ENCODE measurements around the gene SPANXN3.
"Not testable (repeated sequence)": the region's sequence is repeated elsewhere in the genome, so short reads cannot be mapped to it uniquely, and the experiment has no call there.

The SPANXN3 gene

GRCh38 chrX:143517375-143517774 is at the start of gene SPANXN3:
Gene SPANXN3, minus strand, starts transcription at chrX:143517475. Its CDS starts 84 bp downstream, at chrX:143517391.
- DNase-seq, result not testable (repeated sequence)

- no peak for DNase-seq
Measured at GRCh38 chrX:143536176-143536575, 18.9 kb upstream of the SPANXN3 start.

GRCh38 chrX:143502196-143502595 is 15.1 kb downstream of the SPANXN3 start:
- DNase-seq, result not testable (repeated sequence)

- no peak for DNase-seq
Measured at GRCh38 chrX:143500751-143501150, 16.5 kb downstream of the SPANXN3 start.

- DNase-seq, result no peak
Measured at GRCh38 chrX:143486105-143486504, 31.2 kb downstream of the SPANXN3 start.

GRCh38 chrX:143476751-143477150 is 40.5 kb downstream of the SPANXN3 start:
- no peak for DNase-seq

GRCh38 chrX:143472347-143472938 is 44.8 kb downstream of the SPANXN3 start:
- DNase-seq, result no peak

- DNase-seq, result no peak
Measured at GRCh38 chrX:143466130-143466529, 51.1 kb downstream of the SPANXN3 start.

GRCh38 chrX:143462696-143463095 is 54.6 kb downstream of the SPANXN3 start:
- DNase-seq, result no peak

GRCh38 chrX:143461606-143462005 is 55.7 kb downstream of the SPANXN3 start:
- no peak for DNase-seq

Measured in CD4-positive, alpha-beta T cell treated with Interleukin-6 for 4 hours (primary cell).